Activated T-helper 1 cell treated with anti-CD3 and anti-CD28 coated beads, Interleukin-12 subunit alpha, Interleukin-12 subunit beta, Interleukin-2, Interleukin-4 antibody, amounts not matched to agents 30 ng/mL and 10 ng/mL and 1 ng/mL, durations not matched to agents 14 hours and 24 hours and 36 hours (primary cell): ENCODE results near the gene CAMK1G. TPM values are rescaled to one million over a fixed set of nuclear protein-coding genes. Genes with fewer than 3 reads are reported as not detected.
A peak's percentile ranks its signal among the peaks of the same experiment; 100 is the strongest.

Experiments used
- DNase-seq: peaks from one replicate; pipeline ENCODE4 v3.0.0; 2021; ENCODE audit warnings: low spot score
- H3K27ac Mint-ChIP-seq: one replicate; pipeline ENCODE4 v1.8.0; 2021; ENCODE audit warnings: mild to moderate bottlenecking, mixed read lengths
- H3K27me3 Mint-ChIP-seq: one replicate; pipeline ENCODE4 v1.8.0; 2022; ENCODE audit warnings: mild to moderate bottlenecking, moderate library complexity, mixed read lengths; ENCODE audit not compliant: insufficient read depth
- H3K36me3 Mint-ChIP-seq: one replicate; pipeline ENCODE4 v1.8.0; 2021; ENCODE audit warnings: low read depth, mixed read lengths
- H3K4me1 Mint-ChIP-seq: one replicate; pipeline ENCODE4 v1.8.0; 2021; ENCODE audit warnings: low read depth, mixed read lengths
- H3K4me3 Mint-ChIP-seq: one replicate; pipeline ENCODE4 v1.8.0; 2021; ENCODE audit warnings: mild to moderate bottlenecking, moderate library complexity, mixed read lengths
- H3K9me3 Mint-ChIP-seq: one replicate; pipeline ENCODE4 v1.8.0; 2021; ENCODE audit warnings: mixed read lengths
- intact Hi-C: fragments of 100-400 bp; cut with micrococcal nuclease; formaldehyde crosslinking; loops from one replicate; pipeline ENCODE4 v1.15.1; 2024
- total RNA-seq: library from RNA; stranded (reverse); gene quantifications from 2 replicates; pipeline ENCODE4 v1.2.3, GENCODE V29; 2022

CAMK1G gene
- total RNA-seq, 1 donor from 2014 or later, result 0.62 TPM

- H3K27me3 Mint-ChIP-seq, result peaks cover 43% of the 10 kb centered on the region
- no peak overlapping the region for H3K4me3 Mint-ChIP-seq
- intact Hi-C loops, result no loop called here
- no peak overlapping the region for H3K27ac Mint-ChIP-seq
- peaks cover 27% of the 10 kb centered on the region for H3K4me1 Mint-ChIP-seq
- DNase-seq, result no peak
- no peaks in the 10 kb centered on the region for H3K9me3 Mint-ChIP-seq
- no peaks in the 10 kb centered on the region for H3K36me3 Mint-ChIP-seq
These were observed 12.8 kb upstream of the CAMK1G start for GRCh38 chr1:209570743-209571142.

DNA sequence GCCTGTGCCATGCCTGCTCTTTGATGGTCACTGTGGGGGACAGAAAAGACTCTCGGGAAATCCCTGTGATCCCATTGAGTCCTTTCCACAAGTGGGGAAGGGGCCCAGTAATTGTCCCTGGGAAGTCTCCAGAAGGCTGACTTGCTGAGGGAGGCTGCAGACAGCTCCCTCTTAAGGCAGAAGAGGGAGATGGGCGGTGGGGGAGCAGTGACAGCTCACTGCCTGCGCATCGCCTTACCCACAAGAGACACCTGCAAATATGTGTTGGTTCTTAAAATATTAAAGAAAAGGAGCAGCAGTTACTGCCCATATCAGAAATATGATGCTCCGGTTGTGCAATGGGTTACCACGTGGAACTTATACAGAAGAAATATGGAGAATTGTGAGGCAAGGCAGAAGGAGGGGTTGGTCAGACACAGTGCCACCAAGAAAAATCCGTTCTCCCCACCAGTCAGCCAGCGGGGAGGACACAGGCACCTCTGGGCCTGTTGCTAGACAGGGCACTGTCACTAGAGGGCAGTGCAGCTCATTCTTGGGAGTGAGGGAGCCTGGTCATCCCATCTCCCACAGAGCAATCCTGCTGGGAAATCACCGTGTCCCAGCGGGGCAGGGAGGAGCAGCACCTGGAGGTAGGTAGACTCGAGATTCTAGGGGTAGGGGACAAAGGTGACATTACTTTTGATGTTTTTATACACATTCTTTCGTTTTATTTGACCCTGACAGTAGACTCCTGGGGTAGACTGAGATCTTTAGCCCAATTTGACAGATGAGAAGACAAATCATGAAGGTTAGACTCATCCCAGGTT lies 6.9 kb upstream of the CAMK1G start:
- H3K4me1 Mint-ChIP-seq, result peaks cover 7% of the 10 kb centered on the region
- intact Hi-C loops, result loop anchor here (1.0 to 2.0 kb wide), 5 partner anchors 26 to 192 kb away; no protein-coding TSS in a partner anchor
- H3K27ac Mint-ChIP-seq, result no peak overlapping the region
- H3K4me3 Mint-ChIP-seq, result no peak overlapping the region
- no peaks in the 10 kb centered on the region for H3K9me3 Mint-ChIP-seq
- H3K27me3 Mint-ChIP-seq, result peaks cover 27% of the 10 kb centered on the region
- DNase-seq, result peak; percentile 49
- H3K36me3 Mint-ChIP-seq, result no peaks in the 10 kb centered on the region

- intact Hi-C loops, result loop anchor here (2.0 kb wide), 2 partner anchors 25 to 191 kb away; no protein-coding TSS in a partner anchor
- Mint-ChIP-seq H3K4me1 (peaks cover 7% of the 10 kb centered on the region), H3K27me3 (peaks cover 21% of the 10 kb centered on the region), H3K9me3 (no peaks in the 10 kb centered on the region), H3K36me3 (no peaks in the 10 kb centered on the region), H3K27ac (no peak overlapping the region), H3K4me3 (no peak overlapping the region)
- no peak for DNase-seq
These were observed 6.2 kb upstream of the CAMK1G start for GRCh38 chr1:209577346-209577745.

DNA sequence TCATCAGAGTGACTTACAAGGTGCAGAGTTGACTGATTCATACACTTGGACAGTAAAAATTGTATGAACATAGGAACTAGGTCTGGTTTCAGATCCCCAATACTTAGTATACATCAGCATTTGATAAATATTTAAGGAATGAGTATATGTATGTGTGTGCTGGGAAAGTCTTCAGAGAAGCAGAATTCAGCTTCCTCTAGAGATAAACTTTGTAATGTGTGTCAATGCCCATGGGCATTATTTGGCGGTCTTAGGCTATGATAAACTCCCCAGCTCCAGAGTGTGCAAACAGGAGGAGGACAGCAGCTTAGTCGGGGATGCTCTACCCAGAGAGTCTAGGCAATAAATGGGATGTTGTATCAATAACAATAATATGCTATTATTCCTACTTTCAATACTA lies 2.9 kb upstream of the CAMK1G start:
- no peak overlapping the region for H3K4me3 Mint-ChIP-seq
- H3K27ac Mint-ChIP-seq, result no peak overlapping the region
- H3K27me3 Mint-ChIP-seq, result peaks cover 7% of the 10 kb centered on the region
- H3K4me1 Mint-ChIP-seq, result peaks cover 7% of the 10 kb centered on the region
- no peaks in the 10 kb centered on the region for H3K9me3 Mint-ChIP-seq
- H3K36me3 Mint-ChIP-seq, result no peaks in the 10 kb centered on the region
- intact Hi-C loops, result no loop called here
- DNase-seq, result no peak

DNA sequence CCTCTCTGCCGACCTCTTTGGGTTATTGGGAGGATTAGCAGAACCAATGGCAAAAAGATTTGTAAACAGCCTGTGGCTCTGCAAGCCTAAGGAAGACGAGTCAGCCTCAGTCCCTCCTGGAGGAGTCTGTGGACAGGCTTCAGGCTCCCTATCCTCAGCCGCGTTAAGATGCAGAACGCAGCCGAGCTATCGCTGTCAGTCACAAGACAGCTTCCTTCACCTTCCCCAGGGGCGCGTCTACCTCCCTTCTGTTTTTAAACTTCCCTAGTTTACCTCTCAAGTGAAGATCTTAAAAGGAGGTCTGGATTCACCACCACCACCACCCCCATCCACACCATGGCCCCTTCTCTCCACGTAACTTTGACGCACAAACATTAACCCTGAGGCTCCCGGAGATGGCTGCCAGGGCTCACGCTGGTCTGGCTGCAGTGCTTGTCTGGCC lies 738 bp downstream of the CAMK1G start:
- intact Hi-C loops, result no loop called here
- no peak for DNase-seq
- H3K4me3 Mint-ChIP-seq, result no peak overlapping the region
- H3K27ac Mint-ChIP-seq, result no peak overlapping the region
- no peaks in the 10 kb centered on the region for H3K36me3 Mint-ChIP-seq
- H3K27me3 Mint-ChIP-seq, result peaks cover 15% of the 10 kb centered on the region
- no peaks in the 10 kb centered on the region for H3K4me1 Mint-ChIP-seq
- H3K9me3 Mint-ChIP-seq, result no peaks in the 10 kb centered on the region

DNA sequence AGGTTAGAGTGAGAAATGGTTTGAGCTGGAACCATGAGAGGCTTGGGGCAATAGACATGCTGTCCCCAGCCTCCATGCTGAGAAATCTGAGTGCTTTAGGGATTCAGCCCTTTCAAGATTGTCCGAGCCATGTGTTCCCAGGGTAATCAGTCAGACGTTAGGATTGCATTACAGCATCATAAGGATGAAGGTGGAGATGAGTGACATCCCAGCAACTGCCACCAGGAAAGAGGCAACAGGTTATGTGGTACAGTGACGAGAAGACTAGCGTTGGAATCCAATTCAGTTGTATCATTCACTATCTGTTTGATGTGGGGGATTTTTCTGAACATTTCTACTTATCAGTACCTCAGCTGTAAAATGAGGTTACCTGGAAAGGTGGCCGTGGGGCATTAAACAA lies 1.7 kb downstream of the CAMK1G start:
- intact Hi-C loops, result no loop called here
- Mint-ChIP-seq H3K27me3 (peaks cover 17% of the 10 kb centered on the region), H3K9me3 (no peaks in the 10 kb centered on the region), H3K4me1 (no peaks in the 10 kb centered on the region), H3K36me3 (no peaks in the 10 kb centered on the region), H3K27ac (no peak overlapping the region), H3K4me3 (no peak overlapping the region)
- no peak for DNase-seq

DNA sequence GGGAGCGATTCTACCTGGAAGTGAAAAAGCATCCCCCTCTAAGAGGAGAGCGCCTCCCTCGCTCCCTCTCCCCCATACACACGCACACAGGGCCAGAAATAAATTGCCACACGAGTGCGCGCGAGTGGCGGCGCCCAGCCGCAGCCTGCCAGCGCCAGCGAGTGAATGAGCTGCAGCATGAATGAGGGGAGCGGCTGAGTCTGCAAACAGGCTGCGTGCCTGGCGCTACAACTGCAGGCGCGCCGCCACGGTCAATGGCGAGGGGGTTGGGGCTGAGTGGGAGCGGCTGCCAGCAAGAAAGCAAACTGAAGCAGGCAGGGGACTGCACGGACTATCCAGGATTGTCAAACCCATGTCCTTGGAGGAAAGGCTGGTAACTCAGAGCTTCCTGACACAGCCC lies 2.2 kb downstream of the CAMK1G start:
- H3K9me3 Mint-ChIP-seq, result no peaks in the 10 kb centered on the region
- H3K4me3 Mint-ChIP-seq, result peak overlapping the region; percentile 24
- intact Hi-C loops, result no loop called here

GRCh38 chr1:209586221-209586740 lies 2.8 kb downstream of the CAMK1G start:
- Mint-ChIP-seq H3K27ac (no peak overlapping the region), H3K4me3 (no peak overlapping the region), H3K27me3 (peaks cover 23% of the 10 kb centered on the region), H3K4me1 (no peaks in the 10 kb centered on the region), H3K9me3 (no peaks in the 10 kb centered on the region), H3K36me3 (no peaks in the 10 kb centered on the region)
- DNase-seq, result no peak
- intact Hi-C loops, result no loop called here

More for the DNA sequence above, 2.2 kb downstream of the CAMK1G start:
- no peak for DNase-seq
- no peak overlapping the region for H3K27ac Mint-ChIP-seq
- peaks cover 21% of the 10 kb centered on the region for H3K27me3 Mint-ChIP-seq
- H3K4me1 Mint-ChIP-seq, result no peaks in the 10 kb centered on the region
- no peaks in the 10 kb centered on the region for H3K36me3 Mint-ChIP-seq

- no peak for DNase-seq
- Mint-ChIP-seq H3K4me3 (no peak overlapping the region), H3K27me3 (peaks cover 26% of the 10 kb centered on the region), H3K4me1 (no peaks in the 10 kb centered on the region), H3K36me3 (no peaks in the 10 kb centered on the region), H3K27ac (no peak overlapping the region), H3K9me3 (no peaks in the 10 kb centered on the region)
- intact Hi-C loops, result no loop called here
These were observed 4.3 kb downstream of the CAMK1G start for GRCh38 chr1:209587789-209588188.

GRCh38 chr1:209589440-209589839 lies 5.9 kb downstream of the CAMK1G start:
- Mint-ChIP-seq H3K36me3 (no peaks in the 10 kb centered on the region), H3K4me1 (no peaks in the 10 kb centered on the region), H3K27me3 (peaks cover 35% of the 10 kb centered on the region), H3K27ac (no peak overlapping the region), H3K9me3 (no peaks in the 10 kb centered on the region), H3K4me3 (no peak overlapping the region)
- DNase-seq, result no peak
- intact Hi-C loops, result no loop called here

- no peak for DNase-seq
- H3K4me1 Mint-ChIP-seq, result no peaks in the 10 kb centered on the region
- intact Hi-C loops, result no loop called here
- no peaks in the 10 kb centered on the region for H3K36me3 Mint-ChIP-seq
- peaks cover 39% of the 10 kb centered on the region for H3K27me3 Mint-ChIP-seq
- no peaks in the 10 kb centered on the region for H3K9me3 Mint-ChIP-seq
- H3K4me3 Mint-ChIP-seq, result no peak overlapping the region
- H3K27ac Mint-ChIP-seq, result no peak overlapping the region
These were observed 6.3 kb downstream of the CAMK1G start for GRCh38 chr1:209589863-209590262.

DNA sequence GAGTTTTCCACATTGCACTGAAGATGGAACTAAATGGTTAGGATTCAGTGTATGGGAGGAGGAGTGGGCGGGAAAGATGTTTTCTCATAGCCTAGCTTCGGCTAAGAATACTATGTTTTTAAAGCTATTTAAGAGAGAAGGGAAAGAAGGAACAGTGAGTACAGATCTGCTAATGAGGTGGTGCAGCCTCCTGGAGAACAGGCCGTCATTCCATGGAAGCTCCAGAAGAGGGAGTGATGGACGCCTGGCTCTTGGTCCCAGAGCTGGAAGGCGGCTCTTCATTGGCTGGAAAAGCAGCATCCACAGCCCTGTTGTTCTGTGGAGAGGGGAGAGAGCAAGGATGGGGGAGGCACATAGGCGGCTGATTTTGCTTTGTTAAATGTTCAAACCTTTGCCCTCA lies 6.9 kb downstream of the CAMK1G start:
- intact Hi-C loops, result no loop called here
- Mint-ChIP-seq H3K27ac (no peak overlapping the region), H3K9me3 (no peaks in the 10 kb centered on the region), H3K36me3 (no peaks in the 10 kb centered on the region), H3K27me3 (peaks cover 43% of the 10 kb centered on the region), H3K4me1 (no peaks in the 10 kb centered on the region), H3K4me3 (no peak overlapping the region)
- DNase-seq, result no peak

DNA sequence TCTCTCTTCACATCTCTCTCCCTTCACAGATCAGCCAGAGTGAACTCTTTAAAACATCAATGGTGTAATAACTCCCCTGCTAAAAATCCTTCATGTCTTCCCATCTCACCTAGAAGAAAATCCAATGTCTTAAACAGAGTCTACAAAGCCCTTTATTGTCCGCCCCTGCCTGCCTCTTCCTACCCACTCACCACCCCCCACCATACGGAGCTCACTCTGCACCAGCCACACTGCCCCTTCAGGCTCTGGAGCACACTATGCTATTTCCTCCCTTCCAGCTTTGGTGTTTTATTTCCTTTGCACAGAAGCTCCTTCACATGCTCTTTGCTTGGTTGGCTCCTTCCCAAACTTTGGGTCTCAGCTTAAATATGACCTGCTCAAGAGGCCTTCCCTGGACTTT lies 10.2 kb downstream of the CAMK1G start:
- intact Hi-C loops, result no loop called here
- Mint-ChIP-seq H3K36me3 (no peaks in the 10 kb centered on the region), H3K27me3 (peaks cover 48% of the 10 kb centered on the region)

More for the DNA sequence above, 10.2 kb downstream of the CAMK1G start:
- H3K9me3 Mint-ChIP-seq, result no peaks in the 10 kb centered on the region
- no peak overlapping the region for H3K4me3 Mint-ChIP-seq
- H3K27ac Mint-ChIP-seq, result no peak overlapping the region
- H3K4me1 Mint-ChIP-seq, result no peaks in the 10 kb centered on the region
- no peak for DNase-seq
